ENCODE data around the gene WHRN. TPM values are rescaled to one million over a fixed set of nuclear protein-coding genes. Genes with fewer than 3 reads are reported as not detected.

Gene WHRN
- total RNA-seq, 1 experiment from 2014 or later, result 9.4 TPM

DNA sequence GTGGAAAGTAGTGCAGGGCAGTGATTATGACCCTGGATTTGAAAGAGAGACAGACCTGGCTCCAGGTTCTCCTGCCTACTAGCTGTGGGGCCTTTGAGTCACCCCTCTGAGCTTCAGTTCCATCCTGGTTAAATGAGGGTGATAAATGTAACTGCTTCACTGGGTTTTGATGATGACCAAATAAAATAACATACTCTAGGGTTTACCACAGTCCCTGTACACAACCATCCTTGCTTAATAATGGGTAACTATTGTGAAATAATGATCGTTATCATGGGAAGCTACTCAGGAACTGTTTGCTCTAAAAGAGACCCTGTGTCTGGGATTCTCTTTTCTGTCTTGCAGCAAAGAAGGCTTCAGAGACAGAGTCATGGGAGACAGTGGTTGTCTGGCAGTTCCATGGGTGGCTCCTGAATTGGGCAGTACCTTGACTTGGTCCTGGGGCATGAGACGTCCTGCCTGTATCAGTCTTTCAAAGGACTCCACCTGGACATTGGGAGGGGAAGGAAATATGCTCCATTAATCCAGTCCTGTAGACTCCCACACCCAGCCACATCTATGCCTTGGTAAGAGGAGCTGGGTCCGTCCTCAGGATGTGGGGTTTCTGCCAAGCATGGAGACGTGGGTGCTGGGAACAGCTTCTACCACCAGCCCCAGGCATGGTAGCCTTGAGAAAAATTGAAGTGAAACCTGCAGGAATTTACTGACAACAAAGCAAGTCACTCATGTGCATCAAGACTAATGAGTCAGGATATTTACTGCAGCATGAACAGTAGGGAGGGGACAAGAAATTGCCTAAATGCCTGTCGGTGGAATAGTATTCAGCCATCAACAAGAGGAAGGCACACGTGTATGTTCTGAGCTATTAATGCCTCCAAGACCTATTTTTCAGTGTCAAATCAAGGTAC lies 140.9 kb downstream of the WHRN start:
- BruUV-seq (replicated peaks), result no TSS peak
- Mint-ChIP-seq H3K4me3 (ENCODE audit: unreplicated experiment) (peak overlapping the region; percentile 25), H3K9me3 (ENCODE audit: unreplicated experiment) (no peaks in the 10 kb centered on the region), H3K27me3 (ENCODE audit: insufficient read depth, unreplicated experiment) (no peaks in the 10 kb centered on the region), H3K4me1 (ENCODE audit: insufficient read depth, unreplicated experiment) (peaks cover 27% of the 10 kb centered on the region), H3K36me3 (ENCODE audit: insufficient read depth, unreplicated experiment) (peaks cover 14% of the 10 kb centered on the region), H3K27ac (ENCODE audit: low read depth, unreplicated experiment) (peak overlapping the region; percentile 80)
- DNase-seq (ENCODE audit: unreplicated experiment), result peak; percentile 86
- intact Hi-C loops (cut with micrococcal nuclease), result no loop called here
- ChIA-PET CTCF (interaction anchor here (0.5 to 0.6 kb wide), 2 partner anchors 87 to 137 kb away, joined by 3 read pairs; no protein-coding TSS in a partner anchor), POLR2A (interaction anchor here (0.6 to 3.1 kb wide), 6 partner anchors 9 to 236 kb away, joined by 3 to 11 read pairs (median 4); no protein-coding TSS in a partner anchor)
- TF ChIP-seq, protein P1, sequence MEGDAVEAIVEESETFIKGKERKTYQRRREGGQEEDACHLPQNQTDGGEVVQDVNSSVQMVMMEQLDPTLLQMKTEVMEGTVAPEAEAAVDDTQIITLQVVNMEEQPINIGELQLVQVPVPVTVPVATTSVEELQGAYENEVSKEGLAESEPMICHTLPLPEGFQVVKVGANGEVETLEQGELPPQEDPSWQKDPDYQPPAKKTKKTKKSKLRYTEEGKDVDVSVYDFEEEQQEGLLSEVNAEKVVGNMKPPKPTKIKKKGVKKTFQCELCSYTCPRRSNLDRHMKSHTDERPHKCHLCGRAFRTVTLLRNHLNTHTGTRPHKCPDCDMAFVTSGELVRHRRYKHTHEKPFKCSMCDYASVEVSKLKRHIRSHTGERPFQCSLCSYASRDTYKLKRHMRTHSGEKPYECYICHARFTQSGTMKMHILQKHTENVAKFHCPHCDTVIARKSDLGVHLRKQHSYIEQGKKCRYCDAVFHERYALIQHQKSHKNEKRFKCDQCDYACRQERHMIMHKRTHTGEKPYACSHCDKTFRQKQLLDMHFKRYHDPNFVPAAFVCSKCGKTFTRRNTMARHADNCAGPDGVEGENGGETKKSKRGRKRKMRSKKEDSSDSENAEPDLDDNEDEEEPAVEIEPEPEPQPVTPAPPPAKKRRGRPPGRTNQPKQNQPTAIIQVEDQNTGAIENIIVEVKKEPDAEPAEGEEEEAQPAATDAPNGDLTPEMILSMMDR (IDR thresholded peaks at IDR 0.05; ENCODE audit: unreplicated experiment), result no peak

DNA sequence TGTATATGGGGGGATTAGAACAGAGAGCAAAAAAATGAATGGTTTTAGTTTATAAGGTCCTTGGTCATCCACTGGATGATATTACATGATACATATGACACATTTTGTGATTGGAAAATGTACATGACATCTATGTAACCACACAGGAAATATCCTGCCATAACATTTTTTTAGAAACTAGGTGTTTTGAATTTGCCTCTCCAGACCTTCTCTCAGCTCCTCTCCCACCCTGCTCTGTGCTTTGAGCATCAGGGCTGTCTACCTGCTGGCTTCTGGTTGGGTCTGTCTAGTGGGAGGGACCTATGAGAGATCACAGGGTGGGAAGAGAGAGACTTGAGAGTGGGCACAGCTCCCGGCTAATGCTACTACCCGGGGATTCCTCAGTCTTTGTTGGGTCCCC lies 141.8 kb downstream of the WHRN start:
- POLR2A ChIA-PET, result interaction anchor here (3.1 kb wide), 1 partner anchor 22 kb away, joined by 11 read pairs; no protein-coding TSS in a partner anchor
- TF ChIP-seq, protein P1 (IDR thresholded peaks at IDR 0.05; ENCODE audit: unreplicated experiment), result no peak

DNA sequence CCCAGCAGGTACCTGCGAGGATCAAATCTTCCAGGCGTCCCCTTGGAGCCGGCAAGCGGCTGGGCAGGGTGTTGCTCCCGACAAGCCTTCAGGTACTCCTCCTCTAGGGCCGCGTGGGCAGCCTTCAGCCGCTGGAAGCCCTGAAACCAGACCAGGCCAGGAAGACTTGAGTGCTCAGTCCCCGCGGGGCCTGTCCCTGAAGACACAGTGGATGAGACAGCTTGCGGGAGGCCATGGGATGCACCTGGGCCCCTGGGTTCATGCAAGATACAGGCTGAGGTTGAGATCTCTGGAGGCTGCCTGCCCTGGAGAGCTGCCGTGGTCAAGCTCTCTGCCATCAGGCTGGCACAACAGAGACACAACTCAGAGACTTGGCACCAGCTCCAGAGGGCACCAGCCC lies 142.9 kb downstream of the WHRN start:
- BruUV-seq (replicated peaks), result no TSS peak
- H3K4me3 Mint-ChIP-seq (ENCODE audit: unreplicated experiment), result no peak overlapping the region
- DNase-seq (ENCODE audit: unreplicated experiment), result no peak
- POLR2A ChIA-PET, result interaction anchor here (0.8 kb wide), 1 partner anchor 12 kb away, joined by 5 read pairs; no protein-coding TSS in a partner anchor
- peaks cover 31% of the 10 kb centered on the region for H3K36me3 Mint-ChIP-seq (ENCODE audit: insufficient read depth, unreplicated experiment)
- no peak overlapping the region for H3K27ac Mint-ChIP-seq (ENCODE audit: low read depth, unreplicated experiment)
- H3K27me3 Mint-ChIP-seq (ENCODE audit: insufficient read depth, unreplicated experiment), result no peaks in the 10 kb centered on the region
- CTCF ChIA-PET, result interaction anchor here (1.6 kb wide), 2 partner anchors 10 to 291 kb away, joined by 3 to 5 read pairs; no protein-coding TSS in a partner anchor
- H3K4me1 Mint-ChIP-seq (ENCODE audit: insufficient read depth, unreplicated experiment), result peaks cover 27% of the 10 kb centered on the region
- H3K9me3 Mint-ChIP-seq (ENCODE audit: unreplicated experiment), result no peaks in the 10 kb centered on the region
- TF ChIP-seq, protein P1 (IDR thresholded peaks at IDR 0.05; ENCODE audit: unreplicated experiment), result no peak
- intact Hi-C loops (cut with micrococcal nuclease), result no loop called here

More for the DNA sequence above, 141.8 kb downstream of the WHRN start:
- intact Hi-C loops (cut with micrococcal nuclease), result no loop called here
- Mint-ChIP-seq H3K4me3 (ENCODE audit: unreplicated experiment) (no peak overlapping the region), H3K27ac (ENCODE audit: low read depth, unreplicated experiment) (no peak overlapping the region), H3K4me1 (ENCODE audit: insufficient read depth, unreplicated experiment) (peaks cover 27% of the 10 kb centered on the region), H3K27me3 (ENCODE audit: insufficient read depth, unreplicated experiment) (no peaks in the 10 kb centered on the region), H3K9me3 (ENCODE audit: unreplicated experiment) (no peaks in the 10 kb centered on the region), H3K36me3 (ENCODE audit: insufficient read depth, unreplicated experiment) (peaks cover 21% of the 10 kb centered on the region)
- BruUV-seq (replicated peaks), result no TSS peak
- DNase-seq (ENCODE audit: unreplicated experiment), result no peak
- CTCF ChIA-PET, result interaction anchor here (0.6 kb wide), 2 partner anchors 138 to 867 kb away, joined by 3 read pairs; no protein-coding TSS in a partner anchor

DNA sequence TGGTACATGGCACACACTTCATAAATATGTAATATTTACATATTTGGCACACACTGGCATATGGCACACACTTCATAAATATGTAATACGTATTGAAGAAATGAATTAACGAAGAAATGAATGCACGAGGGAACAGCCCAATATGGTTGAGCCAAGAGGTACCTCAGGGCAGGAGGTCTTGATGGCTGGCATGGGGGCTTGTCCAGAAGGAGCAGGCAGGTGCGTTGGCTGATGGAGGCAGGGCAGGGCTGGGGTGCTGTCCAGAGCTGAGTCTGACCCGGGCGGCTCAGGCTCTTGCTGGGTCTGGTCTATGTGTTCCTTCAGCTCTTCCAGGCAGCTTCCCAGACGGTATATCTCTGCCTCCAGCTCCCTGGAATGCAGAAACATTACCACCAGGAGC lies 143.7 kb downstream of the WHRN start:
- BruUV-seq (replicated peaks), result no TSS peak
- no peak for DNase-seq (ENCODE audit: unreplicated experiment)
- TF ChIP-seq, protein P1 (IDR thresholded peaks at IDR 0.05; ENCODE audit: unreplicated experiment), result no peak
- peaks cover 33% of the 10 kb centered on the region for H3K36me3 Mint-ChIP-seq (ENCODE audit: insufficient read depth, unreplicated experiment)
- no peaks in the 10 kb centered on the region for H3K9me3 Mint-ChIP-seq (ENCODE audit: unreplicated experiment)
- H3K27ac Mint-ChIP-seq (ENCODE audit: low read depth, unreplicated experiment), result no peak overlapping the region
- POLR2A ChIA-PET, result no interaction called here
- intact Hi-C loops (cut with micrococcal nuclease), result no loop called here
- no peak overlapping the region for H3K4me3 Mint-ChIP-seq (ENCODE audit: unreplicated experiment)
- peaks cover 21% of the 10 kb centered on the region for H3K4me1 Mint-ChIP-seq (ENCODE audit: insufficient read depth, unreplicated experiment)
- CTCF ChIA-PET, result interaction anchor here (0.8 to 1.6 kb wide), 3 partner anchors 9 to 292 kb away, joined by 3 to 5 read pairs (median 3); no protein-coding TSS in a partner anchor
- no peaks in the 10 kb centered on the region for H3K27me3 Mint-ChIP-seq (ENCODE audit: insufficient read depth, unreplicated experiment)

Measured in MCF 10A (cell line).